Liver (tissue), 3 donors: ENCODE measurements around the gene SLC47A2.

Source experiments
- RXRA ChIP-seq, 2 donors: IDR thresholded peaks; 2 replicates each; pipeline ENCODE4 v1.6.1; 2017 to 2018; ENCODE audit warnings: antibody characterized with exemption in 2 of 2, mild to moderate bottlenecking in 1 of 2
- TF ChIP-seq, protein P1 (sequence below): fragments of 150-350 bp; IDR thresholded peaks from 2 replicates; pipeline ENCODE4 v1.5.1; 2017; ENCODE audit warnings: improper control_type of control experiment, low read depth, low read length; ENCODE audit not compliant: missing input control
- TF ChIP-seq, protein P2 (sequence below): IDR thresholded peaks from 2 replicates; pipeline ENCODE4 v1.6.1; 2016; ENCODE audit warnings: antibody characterized with exemption, mild to moderate bottlenecking
- donor health status: healthy.
- donor health status: healthy.

DNA sequence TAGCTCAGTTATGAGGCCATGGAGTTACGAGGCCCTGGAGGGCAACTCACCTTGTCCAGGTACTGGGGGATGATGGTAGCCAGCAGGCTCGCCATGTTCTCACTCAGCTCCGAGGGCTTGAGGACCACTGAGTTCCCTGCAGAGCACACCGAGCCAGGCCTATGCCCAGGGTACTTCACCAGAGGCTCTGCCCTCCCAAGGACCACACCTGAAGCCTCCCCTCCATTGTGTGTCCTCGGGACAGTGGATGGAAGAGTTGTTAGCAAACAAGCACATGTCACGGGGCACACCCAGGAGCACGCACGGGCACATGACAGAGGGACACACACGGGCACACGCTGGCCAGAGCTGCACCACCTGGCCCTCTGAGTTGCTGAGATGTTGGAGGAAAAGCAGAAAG, 26.1 kb upstream of the SLC47A2 start:
- TF ChIP-seq RXRA (IDR thresholded peaks at IDR 0.05), result no peak
- TF ChIP-seq, protein P1, sequence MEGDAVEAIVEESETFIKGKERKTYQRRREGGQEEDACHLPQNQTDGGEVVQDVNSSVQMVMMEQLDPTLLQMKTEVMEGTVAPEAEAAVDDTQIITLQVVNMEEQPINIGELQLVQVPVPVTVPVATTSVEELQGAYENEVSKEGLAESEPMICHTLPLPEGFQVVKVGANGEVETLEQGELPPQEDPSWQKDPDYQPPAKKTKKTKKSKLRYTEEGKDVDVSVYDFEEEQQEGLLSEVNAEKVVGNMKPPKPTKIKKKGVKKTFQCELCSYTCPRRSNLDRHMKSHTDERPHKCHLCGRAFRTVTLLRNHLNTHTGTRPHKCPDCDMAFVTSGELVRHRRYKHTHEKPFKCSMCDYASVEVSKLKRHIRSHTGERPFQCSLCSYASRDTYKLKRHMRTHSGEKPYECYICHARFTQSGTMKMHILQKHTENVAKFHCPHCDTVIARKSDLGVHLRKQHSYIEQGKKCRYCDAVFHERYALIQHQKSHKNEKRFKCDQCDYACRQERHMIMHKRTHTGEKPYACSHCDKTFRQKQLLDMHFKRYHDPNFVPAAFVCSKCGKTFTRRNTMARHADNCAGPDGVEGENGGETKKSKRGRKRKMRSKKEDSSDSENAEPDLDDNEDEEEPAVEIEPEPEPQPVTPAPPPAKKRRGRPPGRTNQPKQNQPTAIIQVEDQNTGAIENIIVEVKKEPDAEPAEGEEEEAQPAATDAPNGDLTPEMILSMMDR, result no peak
- TF ChIP-seq, protein P2, sequence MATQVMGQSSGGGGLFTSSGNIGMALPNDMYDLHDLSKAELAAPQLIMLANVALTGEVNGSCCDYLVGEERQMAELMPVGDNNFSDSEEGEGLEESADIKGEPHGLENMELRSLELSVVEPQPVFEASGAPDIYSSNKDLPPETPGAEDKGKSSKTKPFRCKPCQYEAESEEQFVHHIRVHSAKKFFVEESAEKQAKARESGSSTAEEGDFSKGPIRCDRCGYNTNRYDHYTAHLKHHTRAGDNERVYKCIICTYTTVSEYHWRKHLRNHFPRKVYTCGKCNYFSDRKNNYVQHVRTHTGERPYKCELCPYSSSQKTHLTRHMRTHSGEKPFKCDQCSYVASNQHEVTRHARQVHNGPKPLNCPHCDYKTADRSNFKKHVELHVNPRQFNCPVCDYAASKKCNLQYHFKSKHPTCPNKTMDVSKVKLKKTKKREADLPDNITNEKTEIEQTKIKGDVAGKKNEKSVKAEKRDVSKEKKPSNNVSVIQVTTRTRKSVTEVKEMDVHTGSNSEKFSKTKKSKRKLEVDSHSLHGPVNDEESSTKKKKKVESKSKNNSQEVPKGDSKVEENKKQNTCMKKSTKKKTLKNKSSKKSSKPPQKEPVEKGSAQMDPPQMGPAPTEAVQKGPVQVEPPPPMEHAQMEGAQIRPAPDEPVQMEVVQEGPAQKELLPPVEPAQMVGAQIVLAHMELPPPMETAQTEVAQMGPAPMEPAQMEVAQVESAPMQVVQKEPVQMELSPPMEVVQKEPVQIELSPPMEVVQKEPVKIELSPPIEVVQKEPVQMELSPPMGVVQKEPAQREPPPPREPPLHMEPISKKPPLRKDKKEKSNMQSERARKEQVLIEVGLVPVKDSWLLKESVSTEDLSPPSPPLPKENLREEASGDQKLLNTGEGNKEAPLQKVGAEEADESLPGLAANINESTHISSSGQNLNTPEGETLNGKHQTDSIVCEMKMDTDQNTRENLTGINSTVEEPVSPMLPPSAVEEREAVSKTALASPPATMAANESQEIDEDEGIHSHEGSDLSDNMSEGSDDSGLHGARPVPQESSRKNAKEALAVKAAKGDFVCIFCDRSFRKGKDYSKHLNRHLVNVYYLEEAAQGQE, result no peak
